Mucosa of descending colon (tissue), 3 donors: ENCODE results near the gene GSTM2. TPM values are rescaled to one million over a fixed set of nuclear protein-coding genes. Genes with fewer than 3 reads are reported as not detected.

Experiments used
- ATAC-seq: fragments of 200-7000 bp; cut with Tn5 transposase; one replicate; pipeline ENCODE4 v1.9.1; 2020; ENCODE audit warnings: mild to moderate bottlenecking, moderate library complexity
- DNase-seq, 3 donors: peaks; one replicate each; pipeline ENCODE4 v3.0.0-alpha.2; 2020
- H3K36me3 ChIP-seq: fragments of 200-600 bp; one replicate; pipeline ENCODE4 v1.8.0; 2021; ENCODE audit warnings: low read depth, mild to moderate bottlenecking
- H3K4me1 ChIP-seq: fragments of 200-600 bp; one replicate; pipeline ENCODE4 v1.8.0; 2021; ENCODE audit warnings: low read depth, mild to moderate bottlenecking
- H3K4me3 ChIP-seq: fragments of 200-600 bp; one replicate; pipeline ENCODE4 v1.8.0; 2021; ENCODE audit warnings: mild to moderate bottlenecking
- H3K9me3 ChIP-seq: fragments of 200-600 bp; one replicate; pipeline ENCODE4 v1.8.0; 2021; ENCODE audit warnings: mild to moderate bottlenecking
- CTCF ChIP-seq: fragments of 200-600 bp; IDR thresholded peaks from one replicate; pipeline ENCODE4 v1.8.0; 2022; ENCODE audit warnings: antibody characterized with exemption, mild to moderate bottlenecking
- intact Hi-C, 2 donors: fragments of 100-400 bp; cut with DNase I in 1 of 2; cut with micrococcal nuclease in 1 of 2; formaldehyde crosslinking; loops; one replicate each; pipeline versions ENCODE4 v1.11.0 to v1.11.1; 2022; cut with DNase I, micrococcal nuclease
- total RNA-seq, 3 donors: library from RNA; stranded (reverse); fragmentation: NEBNext Ultra II Directional in 2 of 3; extraction: Animal tissue kit (Norgen Biotek cat#: 25700) in 2 of 3; gene quantifications; one replicate each; pipeline versions ENCODE4 v1.2.1 to v1.2.4, GENCODE V29; 2021 to 2023
- donor health status: DM: no; HTN: no; CAD: no; lungs with moderate emphysema.
- donor health status: DM: no; HTN: no; CAD: no.
- donor health status: DM: no; HTN: yes; CAD: no.

The GSTM2 gene
- total RNA-seq, 3 donors from 2014 or later, result 23.8 to 87.7 (median 41.0) TPM

- ATAC-seq, result no peak
- intact Hi-C loops, result no loop called here
- no peak overlapping the region for H3K4me3 ChIP-seq
- H3K4me1 ChIP-seq, result peaks cover 4% of the 10 kb centered on the region
- no peaks in the 10 kb centered on the region for H3K9me3 ChIP-seq
- no peaks in the 10 kb centered on the region for H3K36me3 ChIP-seq
- TF ChIP-seq CTCF, result no peak
- no peak for DNase-seq
Observed at GRCh38 chr1:109714661-109715372, 47.0 kb downstream of the GSTM2 start.

- no peak for TF ChIP-seq CTCF
- Histone ChIP-seq H3K36me3 (no peaks in the 10 kb centered on the region), H3K9me3 (no peaks in the 10 kb centered on the region), H3K4me1 (peaks cover 4% of the 10 kb centered on the region), H3K4me3 (no peak overlapping the region)
- DNase-seq (no peak), ATAC-seq (no peak)
- intact Hi-C loops, result no loop called here
Observed at GRCh38 chr1:109716121-109716520, 48.3 kb downstream of the GSTM2 start.

- no peak for ATAC-seq
- intact Hi-C loops, result no loop called here
- Histone ChIP-seq H3K36me3 (no peaks in the 10 kb centered on the region), H3K9me3 (no peaks in the 10 kb centered on the region), H3K4me3 (no peak overlapping the region), H3K4me1 (peaks cover 4% of the 10 kb centered on the region)
- TF ChIP-seq CTCF, result no peak
- no peak for DNase-seq
Observed at GRCh38 chr1:109716570-109717090, 48.8 kb downstream of the GSTM2 start.

GRCh38 chr1:109717729-109718128 is 49.9 kb downstream of the GSTM2 start:
- TF ChIP-seq CTCF, result no peak
- intact Hi-C loops, result no loop called here
- no peak for DNase-seq
- no peaks in the 10 kb centered on the region for H3K36me3 ChIP-seq
- no peak overlapping the region for H3K4me3 ChIP-seq
- H3K4me1 ChIP-seq, result peaks cover 4% of the 10 kb centered on the region
- H3K9me3 ChIP-seq, result no peaks in the 10 kb centered on the region
- no peak for ATAC-seq

- Histone ChIP-seq H3K4me3 (no peak overlapping the region), H3K36me3 (no peaks in the 10 kb centered on the region), H3K4me1 (peaks cover 4% of the 10 kb centered on the region), H3K9me3 (no peaks in the 10 kb centered on the region)
- ATAC-seq, result peak; percentile 82
- intact Hi-C loops, result no loop called here
- TF ChIP-seq CTCF, result no peak
- DNase-seq, result peak in 1 of 3 donors; percentile 55
Observed at GRCh38 chr1:109718495-109718894, 50.6 kb downstream of the GSTM2 start.
